Small intestine (tissue), 7 donors: ENCODE data around the gene GARRE1. TPM values are rescaled to one million over a fixed set of nuclear protein-coding genes. Genes with fewer than 3 reads are reported as not detected.

ENCODE experiments used
- DNase-seq, 2 donors: peaks; one replicate each; pipeline versions ENCODE4 v3.0.0 to v3.0.0-alpha.2; 2013
- FAIRE-seq: peaks from 2 replicates; lab custom pipeline; 2012; peaks lifted over from hg19 to GRCh38; lab: Jason Lieb, UNC
- H3K27ac ChIP-seq, 3 donors: one replicate each; pipeline ENCODE4 v1.5.1; 2013; ENCODE audit warnings: low read length in 2 of 3, mild to moderate bottlenecking in 2 of 3, control low read depth in 1 of 3, inconsistent platforms in 1 of 3, low read depth in 1 of 3, moderate library complexity in 1 of 3
- H3K27me3 ChIP-seq, 3 donors: one replicate each; pipeline ENCODE4 v1.6.1; 2013; ENCODE audit warnings: low read length in 3 of 3, inconsistent platforms in 1 of 3; ENCODE audit not compliant: control insufficient read depth in 3 of 3, insufficient read depth in 3 of 3
- H3K36me3 ChIP-seq, 3 donors: one replicate each; pipeline ENCODE4 v1.6.1; 2013; ENCODE audit warnings: low read length in 3 of 3, inconsistent platforms in 1 of 3, low read depth in 1 of 3, mild to moderate bottlenecking in 1 of 3, moderate library complexity in 1 of 3; ENCODE audit not compliant: control insufficient read depth in 3 of 3, insufficient read depth in 2 of 3
- H3K4me1 ChIP-seq, 3 donors: one replicate each; pipeline ENCODE4 v1.6.1; 2013; ENCODE audit warnings: low read length in 2 of 3, inconsistent platforms in 1 of 3, low read depth in 1 of 3, mild to moderate bottlenecking in 1 of 3, moderate library complexity in 1 of 3; ENCODE audit not compliant: control insufficient read depth in 3 of 3, insufficient read depth in 2 of 3
- H3K4me3 ChIP-seq, 3 donors: one replicate each; pipeline ENCODE4 v1.5.1; 2013; ENCODE audit warnings: low read length in 3 of 3, control low read depth in 1 of 3, inconsistent platforms in 1 of 3, low read depth in 1 of 3, mild to moderate bottlenecking in 1 of 3, moderate library complexity in 1 of 3
- H3K9me3 ChIP-seq, 2 donors: one replicate each; pipeline ENCODE4 v1.6.1; 2013; ENCODE audit warnings: low read depth in 1 of 2, low read length in 1 of 2; ENCODE audit not compliant: control insufficient read depth in 2 of 2, insufficient read depth in 1 of 2
- WGBS, 3 donors: extraction: QIAGEN DNeasy Blood & Tissue Kit; methylation state at CpG; one replicate each; pipeline ENCODE4 v1.1.7; 2013; 5-methylcytosine and 5-hydroxymethylcytosine counted together
- polyA plus RNA-seq, 4 donors: library from polyadenylated mRNA; stranded (reverse) in 3 of 4; unstranded in 1 of 4; fragments of 200-250 nt in 3 of 4; fragments of 120-200 nt in 1 of 4; gene quantifications; one replicate each; pipeline versions ENCODE4 v1.2.1 to v1.2.3, GENCODE V29; 2013
- donor health status: healthy with polysubstance abuse.
- donor health status: control.
- donor health status: control.
- donor health status: Bipolar disorder and iron deficiency.
- donor health status: healthy.

The GARRE1 gene
- polyA plus RNA-seq, 4 donors: 2.7 to 20.4 (median 6.9) TPM

GRCh38 chr19:34299576-34299975 is 45.2 kb downstream of the GARRE1 start:
- H3K9me3 ChIP-seq: no peaks in the 10 kb centered on the region
- H3K27me3 ChIP-seq: no peaks in the 10 kb centered on the region
- FAIRE-seq (no peak), DNase-seq (no peak)
- peaks cover 0 to 19% (median 0%) of the 10 kb centered on the region in 3 donors for H3K4me1 ChIP-seq
- peak overlapping the region; percentile 36 to 82 (median 50) for H3K27ac ChIP-seq
- no peak overlapping the region for H3K4me3 ChIP-seq
- H3K36me3 ChIP-seq: peaks cover 0 to 26% (median 0%) of the 10 kb centered on the region in 3 donors
- 41 to 64% (median 61%) methylated on average over 5 of the region's 5 CpGs for WGBS, 3 donors

- FAIRE-seq (no peak), DNase-seq (no peak)
- Histone ChIP-seq H3K9me3 (no peaks in the 10 kb centered on the region), H3K4me3 (no peak overlapping the region), H3K27me3 (no peaks in the 10 kb centered on the region), H3K27ac (peak overlapping the region in 1 of 3 donors; percentile 82), H3K36me3 (peaks cover 0 to 26% (median 0%) of the 10 kb centered on the region in 3 donors), H3K4me1 (peaks cover 0 to 21% (median under 1%) of the 10 kb centered on the region in 3 donors)
- 90 to 93% (median 90%) methylated on average over 13 of the region's 13 CpGs for WGBS, 3 donors
These were observed 46.0 kb downstream of the GARRE1 start for GRCh38 chr19:34300380-34300779.

GRCh38 chr19:34300962-34301361 is 46.6 kb downstream of the GARRE1 start:
- no peak for DNase-seq
- no peak for FAIRE-seq
- peaks cover 0 to 28% (median 0%) of the 10 kb centered on the region in 3 donors for H3K36me3 ChIP-seq

More at GRCh38 chr19:34300962-34301361, 46.6 kb downstream of the GARRE1 start:
- 28 to 67% (median 47%) methylated on average over 3 of the region's 3 CpGs for WGBS, 3 donors
- Histone ChIP-seq H3K4me3 (no peak overlapping the region), H3K4me1 (peaks cover 0 to 27% (median 2%) of the 10 kb centered on the region in 3 donors), H3K27me3 (no peaks in the 10 kb centered on the region), H3K9me3 (no peaks in the 10 kb centered on the region), H3K27ac (no peak overlapping the region)

Other genes starting within 250 kb of the GARRE1 start
- 100 to 1,000 TPM in 1 of 4 donors, 10 to 100 TPM in 3; 53.0 to 106 (median 73.0) TPM for gene LSM14A, start 82.0 kb upstream of the GARRE1 start, polyA plus RNA-seq
- gene GPI, start 110.6 kb downstream of the GARRE1 start, polyA plus RNA-seq: 100 to 1,000 TPM in 3 of 4 donors, 10 to 100 TPM in 1; 98.6 to 199 (median 125) TPM
- 10 to 100 TPM in 1 of 4 donors, 1 to 10 TPM in 3; 3.1 to 12.0 (median 6.8) TPM for gene PDCD2L, start 149.8 kb downstream of the GARRE1 start, polyA plus RNA-seq
- gene UBA2, start 173.8 kb downstream of the GARRE1 start, polyA plus RNA-seq: 10 to 100 TPM; 29.3 to 87.4 (median 59.1) TPM
- 1 to 10 TPM in 3 of 4 donors, not detected in 1; 2.4 to 5.8 (median 3.8) TPM for gene WTIP, start 227.2 kb downstream of the GARRE1 start, polyA plus RNA-seq